Left ventricle myocardium inferior (tissue), 1 donor: ENCODE results near the gene ERAL1. TPM values are rescaled to one million over a fixed set of nuclear protein-coding genes. Genes with fewer than 3 reads are reported as not detected.
"Not testable (repeated sequence)": the region's sequence is repeated elsewhere in the genome, so short reads cannot be mapped to it uniquely, and the experiment has no call there.

Experiments used
- DNase-seq: peaks from one replicate; pipeline ENCODE4 v3.0.0-alpha.2; 2020
- H3K27ac ChIP-seq: fragments of 200-600 bp; replicated peaks from 2 replicates; pipeline ENCODE4 v1.8.0; 2021
- H3K27me3 ChIP-seq: fragments of 200-600 bp; 2 replicates; pipeline ENCODE4 v1.8.0; 2021; ENCODE audit warnings: low read depth
- H3K36me3 ChIP-seq: fragments of 200-600 bp; 2 replicates; pipeline ENCODE4 v1.8.0; 2021
- H3K4me1 ChIP-seq: fragments of 200-600 bp; 2 replicates; pipeline ENCODE4 v1.8.0; 2021
- H3K4me3 ChIP-seq: fragments of 200-600 bp; 2 replicates; pipeline ENCODE4 v1.8.0; 2021; ENCODE audit warnings: mild to moderate bottlenecking, moderate library complexity
- H3K9me3 ChIP-seq: fragments of 200-600 bp; replicated peaks from 2 replicates; pipeline ENCODE4 v1.8.0; 2021
- intact Hi-C: fragments of 100-400 bp; cut with micrococcal nuclease; formaldehyde crosslinking; loops from one replicate; pipeline ENCODE4 v1.11.0; 2022
- total RNA-seq: library from RNA; stranded (reverse); fragmentation: NEBNext Ultra II Directional; extraction: Animal tissue kit (Norgen Biotek cat#: 25700); gene quantifications from one replicate; pipeline ENCODE4 v1.2.1, GENCODE V29; 2021
- TF ChIP-seq, protein P1 (sequence below): fragments of 200-600 bp; IDR thresholded peaks from 2 replicates; pipeline ENCODE4 v1.8.0; 2021; ENCODE audit warnings: antibody characterized with exemption, mild to moderate bottlenecking, borderline replicate concordance
- donor health status: DM: no; HTN: yes; CAD: no; lungs with severe emphysema.

Gene ERAL1
- total RNA-seq, 1 donor from 2014 or later = 35.4 TPM

DNA sequence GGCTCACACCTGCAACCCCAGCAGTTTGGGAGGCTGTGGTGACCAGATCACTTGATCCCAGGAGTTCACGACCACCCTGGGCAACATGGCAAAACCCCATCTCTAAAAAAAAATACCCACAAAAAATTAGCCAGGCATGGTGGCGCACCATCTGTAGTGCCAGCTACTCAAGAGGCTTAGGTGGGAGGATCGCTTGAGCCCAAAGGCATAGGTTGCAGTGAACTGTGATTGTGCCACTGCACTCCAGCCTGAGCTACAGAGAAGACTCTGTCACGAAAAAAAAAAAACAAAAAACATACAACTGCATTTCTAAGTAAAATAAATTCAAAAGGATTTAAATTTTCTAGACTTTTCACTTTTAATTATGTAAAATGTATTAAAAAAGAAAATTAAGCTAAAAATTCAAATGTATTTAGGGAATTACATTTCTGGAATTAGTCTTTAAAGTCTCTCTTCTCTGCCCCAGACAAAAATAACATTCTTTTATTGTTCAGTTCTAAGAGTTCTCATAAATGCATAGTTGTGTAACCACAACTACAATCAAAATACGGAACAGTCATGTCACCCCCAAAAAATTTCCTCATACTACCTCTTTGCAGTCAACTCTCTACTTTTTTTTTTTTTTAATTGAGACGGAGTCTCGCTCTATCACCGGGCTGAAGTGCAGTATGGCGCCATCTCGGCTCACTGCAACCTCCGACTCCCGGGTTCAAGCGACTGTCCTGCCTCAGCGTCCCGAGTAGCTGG, 26.3 kb upstream of the ERAL1 start:
- peaks cover 7% of the 10 kb centered on the region for H3K4me1 ChIP-seq
- H3K36me3 ChIP-seq = peaks cover 9% of the 10 kb centered on the region
- H3K27me3 ChIP-seq = no peaks in the 10 kb centered on the region
- no peak overlapping the region for H3K4me3 ChIP-seq
- H3K9me3 ChIP-seq = no peaks in the 10 kb centered on the region
- TF ChIP-seq, protein P1, sequence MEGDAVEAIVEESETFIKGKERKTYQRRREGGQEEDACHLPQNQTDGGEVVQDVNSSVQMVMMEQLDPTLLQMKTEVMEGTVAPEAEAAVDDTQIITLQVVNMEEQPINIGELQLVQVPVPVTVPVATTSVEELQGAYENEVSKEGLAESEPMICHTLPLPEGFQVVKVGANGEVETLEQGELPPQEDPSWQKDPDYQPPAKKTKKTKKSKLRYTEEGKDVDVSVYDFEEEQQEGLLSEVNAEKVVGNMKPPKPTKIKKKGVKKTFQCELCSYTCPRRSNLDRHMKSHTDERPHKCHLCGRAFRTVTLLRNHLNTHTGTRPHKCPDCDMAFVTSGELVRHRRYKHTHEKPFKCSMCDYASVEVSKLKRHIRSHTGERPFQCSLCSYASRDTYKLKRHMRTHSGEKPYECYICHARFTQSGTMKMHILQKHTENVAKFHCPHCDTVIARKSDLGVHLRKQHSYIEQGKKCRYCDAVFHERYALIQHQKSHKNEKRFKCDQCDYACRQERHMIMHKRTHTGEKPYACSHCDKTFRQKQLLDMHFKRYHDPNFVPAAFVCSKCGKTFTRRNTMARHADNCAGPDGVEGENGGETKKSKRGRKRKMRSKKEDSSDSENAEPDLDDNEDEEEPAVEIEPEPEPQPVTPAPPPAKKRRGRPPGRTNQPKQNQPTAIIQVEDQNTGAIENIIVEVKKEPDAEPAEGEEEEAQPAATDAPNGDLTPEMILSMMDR = no peak
- intact Hi-C loops = no loop called here
- no peak overlapping the region for H3K27ac ChIP-seq
- DNase-seq = no peak

DNA sequence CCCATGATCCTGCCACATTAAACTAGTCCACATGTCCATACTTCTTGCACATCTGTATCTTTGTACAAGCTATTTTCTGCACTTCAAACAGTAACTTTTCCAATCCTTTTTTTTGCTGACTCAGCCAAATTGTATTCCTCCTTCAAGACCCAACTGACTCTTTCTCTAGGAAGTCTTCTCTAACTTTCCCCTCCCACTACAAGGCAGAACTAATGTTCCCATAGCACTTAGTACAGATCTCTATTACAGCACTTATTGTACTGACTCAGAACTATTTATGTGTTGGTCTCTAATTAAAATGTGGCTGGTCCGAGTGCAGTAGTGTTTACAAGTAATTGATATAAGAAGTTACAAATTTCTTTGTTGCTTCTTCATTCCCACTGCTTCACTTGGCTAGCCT, 20.4 kb upstream of the ERAL1 start:
- no peak overlapping the region for H3K27ac ChIP-seq
- TF ChIP-seq, protein P1 = no peak
- H3K4me1 ChIP-seq = no peaks in the 10 kb centered on the region
- no peaks in the 10 kb centered on the region for H3K9me3 ChIP-seq
- H3K27me3 ChIP-seq = no peaks in the 10 kb centered on the region
- no peak overlapping the region for H3K4me3 ChIP-seq
- intact Hi-C loops = loop anchor here (10.0 kb wide), 1 partner anchor 70 kb away; no protein-coding TSS in a partner anchor
- no peak for DNase-seq
- H3K36me3 ChIP-seq = peaks cover 9% of the 10 kb centered on the region

DNA sequence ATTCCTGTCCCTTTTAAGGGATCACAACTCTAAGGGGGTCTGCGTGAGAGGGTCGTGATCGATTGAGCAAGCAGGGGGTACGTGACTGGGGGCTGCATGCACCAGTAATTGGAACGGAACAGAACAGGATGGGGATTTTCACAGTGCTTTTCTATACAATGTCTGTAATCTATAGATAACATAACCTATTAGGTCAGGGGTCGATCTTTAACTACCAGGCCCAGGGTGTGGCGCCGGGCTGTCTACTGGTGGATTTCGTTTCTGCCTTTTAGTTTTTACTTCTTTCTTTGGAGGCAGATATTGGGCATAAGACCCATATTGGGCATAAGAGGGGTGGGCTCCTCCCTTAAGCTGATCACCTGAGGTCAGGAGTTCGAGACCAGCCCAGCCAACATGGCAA, 18.3 kb upstream of the ERAL1 start:
- H3K36me3 ChIP-seq, DNase-seq, H3K27me3 ChIP-seq, H3K4me3 ChIP-seq, H3K4me1 ChIP-seq, H3K27ac ChIP-seq, H3K9me3 ChIP-seq: not testable (repeated sequence)
- intact Hi-C loops = loop anchor here (10.0 kb wide), 1 partner anchor 72 kb away; no protein-coding TSS in a partner anchor

DNA sequence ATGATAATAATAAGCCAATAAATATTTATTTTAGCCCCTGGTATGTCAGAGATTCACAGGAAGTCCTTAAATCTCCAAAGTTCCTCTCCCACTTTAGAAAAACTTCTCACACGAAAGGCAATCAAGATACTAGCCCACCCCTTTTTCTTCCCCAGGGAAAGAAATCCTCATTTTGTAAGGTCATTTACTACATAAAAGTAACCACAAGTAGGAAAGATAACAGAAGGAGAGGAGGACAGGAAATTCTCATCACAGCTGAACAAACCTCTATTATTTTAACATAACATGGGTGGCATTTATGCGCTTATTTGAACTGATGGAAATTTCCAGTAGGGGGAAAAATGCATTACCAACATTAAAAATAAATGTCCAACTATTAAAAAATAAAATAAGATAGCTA, 15.6 kb upstream of the ERAL1 start:
- intact Hi-C loops = loop anchor here (10.0 kb wide), 1 partner anchor 74 kb away; no protein-coding TSS in a partner anchor

GRCh38 chr17:28841901-28842281, 12.9 kb upstream of the ERAL1 start:
- TF ChIP-seq, protein P1 = no peak
- intact Hi-C loops = no loop called here

More for the DNA sequence above, 15.6 kb upstream of the ERAL1 start:
- Histone ChIP-seq H3K27me3 (no peaks in the 10 kb centered on the region), H3K36me3 (no peaks in the 10 kb centered on the region), H3K9me3 (no peaks in the 10 kb centered on the region), H3K4me3 (no peak overlapping the region), H3K27ac (no peak overlapping the region), H3K4me1 (peaks cover 24% of the 10 kb centered on the region)
- TF ChIP-seq, protein P1 = no peak
- no peak for DNase-seq

DNA sequence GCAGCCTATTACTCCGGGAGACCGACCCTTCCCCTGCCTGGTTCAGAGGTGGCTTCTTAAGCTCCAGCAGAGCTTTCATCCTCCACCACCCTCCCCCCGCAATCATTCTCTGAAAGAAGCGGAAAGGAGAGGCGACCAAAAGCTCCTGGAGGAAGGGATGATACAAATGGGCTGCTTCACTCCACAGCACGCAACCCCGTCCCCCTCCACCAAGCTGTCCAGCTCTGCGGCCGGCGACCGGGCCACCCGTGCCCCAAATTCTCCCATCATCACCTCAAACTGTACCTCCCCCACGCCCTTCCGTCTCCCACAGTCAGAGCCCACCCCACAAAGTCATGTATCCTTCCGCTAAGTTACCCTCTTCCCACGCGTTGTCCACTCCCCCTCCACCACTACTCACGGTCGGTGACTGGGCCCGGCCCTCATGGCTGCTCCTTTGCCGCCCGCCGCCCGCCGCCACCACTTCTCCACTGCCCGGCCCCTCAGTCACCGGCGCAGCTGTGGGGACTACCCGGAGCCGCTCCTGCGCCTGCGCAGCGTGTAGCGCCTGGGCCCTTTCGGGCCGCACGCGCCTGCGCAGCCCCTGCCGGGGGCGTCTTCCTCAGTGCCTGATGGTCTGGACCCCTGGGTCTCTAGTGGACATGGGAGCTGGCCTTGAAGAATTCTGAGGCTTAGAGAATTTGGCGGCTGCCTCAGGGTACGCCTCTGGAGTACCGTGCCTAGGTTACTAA, 12.4 kb upstream of the ERAL1 start, which contains the start of gene FAM222B:
Gene FAM222B, minus strand, starts transcription at position 509 of the 731 bp plus-strand sequence. CDS start 76,123 bp downstream, outside the sequence.
- peaks cover 24% of the 10 kb centered on the region for H3K4me1 ChIP-seq
- H3K36me3 ChIP-seq = no peaks in the 10 kb centered on the region
- H3K27ac ChIP-seq = peak within 1 kb of the TSS; percentile 90
- peak within 1 kb of the TSS; percentile 86 for H3K4me3 ChIP-seq
- H3K27me3 ChIP-seq = no peaks in the 10 kb centered on the region
- intact Hi-C loops = no loop called here
- H3K9me3 ChIP-seq = no peaks in the 10 kb centered on the region
- DNase-seq = peak; percentile 85
- TF ChIP-seq, protein P1 = no peak

More at GRCh38 chr17:28841901-28842281, 12.9 kb upstream of the ERAL1 start:
- H3K4me1 ChIP-seq = peaks cover 24% of the 10 kb centered on the region
- H3K36me3 ChIP-seq = no peaks in the 10 kb centered on the region
- H3K4me3 ChIP-seq = peak overlapping the region; percentile 86
- no peaks in the 10 kb centered on the region for H3K27me3 ChIP-seq
- H3K27ac ChIP-seq = peak overlapping the region; percentile 90
- no peak for DNase-seq
- H3K9me3 ChIP-seq = no peaks in the 10 kb centered on the region
